BLaER1 (cell line): ENCODE data around the gene TSEN34.
"Not testable (repeated sequence)": the region's sequence is repeated elsewhere in the genome, so short reads cannot be mapped to it uniquely, and the experiment has no call there.

Experiments used
- H3K27ac ChIP-seq: shearing (Covaris generic); formaldehyde crosslinking; 2 replicates; pipeline ENCODE4 v1.8.1; 2022
- H3K27me3 ChIP-seq: shearing (Covaris generic); formaldehyde crosslinking; 2 replicates; pipeline ENCODE4 v1.8.1; 2022
- H3K36me3 ChIP-seq: shearing (Covaris generic); formaldehyde crosslinking; 2 replicates; pipeline ENCODE4 v1.8.1; 2022
- H3K4me1 ChIP-seq: shearing (Covaris generic); formaldehyde crosslinking; 2 replicates; pipeline ENCODE4 v1.8.1; 2022
- H3K4me2 ChIP-seq: shearing (Covaris generic); formaldehyde crosslinking; 2 replicates; pipeline ENCODE4 v1.8.1; 2022
- H3K4me3 ChIP-seq: shearing (Covaris generic); formaldehyde crosslinking; 2 replicates; pipeline ENCODE4 v1.8.1; 2022
- H3K9ac ChIP-seq: shearing (Covaris generic); formaldehyde crosslinking; 2 replicates; pipeline ENCODE4 v1.8.1; 2022
- H3K9me3 ChIP-seq: shearing (Covaris generic); formaldehyde crosslinking; 2 replicates; pipeline ENCODE4 v1.8.1; 2022
- H4K20me1 ChIP-seq: shearing (Covaris generic); formaldehyde crosslinking; 2 replicates; pipeline ENCODE4 v1.8.1; 2022
- Cebpa-rat ChIP-seq: shearing (Covaris generic); IDR thresholded peaks from 2 replicates; pipeline ENCODE4 v1.8.1; 2022

The TSEN34 gene

GRCh38 chr19:54160854-54161253, 30.3 kb upstream of the TSEN34 start:
- no peaks in the 10 kb centered on the region for H3K9me3 ChIP-seq
- peak overlapping the region; percentile 73 for H3K4me3 ChIP-seq
- peak overlapping the region; percentile 87 for H3K9ac ChIP-seq
- peak overlapping the region; percentile 76; the same call in 1 of the 2 replicates for H3K27ac ChIP-seq
- H3K27me3 ChIP-seq, result no peaks in the 10 kb centered on the region
- peaks cover 25% of the 10 kb centered on the region for H3K36me3 ChIP-seq
- peaks cover 55% of the 10 kb centered on the region for H3K4me1 ChIP-seq
- no peak for TF ChIP-seq Cebpa-rat
- H4K20me1 ChIP-seq, result peaks cover 29% of the 10 kb centered on the region
- H3K4me2 ChIP-seq, result peak overlapping the region; percentile 97

- peak overlapping the region; percentile 73 for H3K4me3 ChIP-seq
- peaks cover 11% of the 10 kb centered on the region for H3K36me3 ChIP-seq
- no peak for TF ChIP-seq Cebpa-rat
- no peaks in the 10 kb centered on the region for H3K9me3 ChIP-seq
- H3K27me3 ChIP-seq, result no peaks in the 10 kb centered on the region
- H4K20me1 ChIP-seq, result peaks cover 14% of the 10 kb centered on the region
- H3K4me2 ChIP-seq, result peak overlapping the region; percentile 97
- no peak overlapping the region for H3K9ac ChIP-seq
- H3K27ac ChIP-seq, result no peak overlapping the region
- peaks cover 55% of the 10 kb centered on the region for H3K4me1 ChIP-seq
These were observed 28.8 kb upstream of the TSEN34 start for GRCh38 chr19:54162241-54162805.

DNA sequence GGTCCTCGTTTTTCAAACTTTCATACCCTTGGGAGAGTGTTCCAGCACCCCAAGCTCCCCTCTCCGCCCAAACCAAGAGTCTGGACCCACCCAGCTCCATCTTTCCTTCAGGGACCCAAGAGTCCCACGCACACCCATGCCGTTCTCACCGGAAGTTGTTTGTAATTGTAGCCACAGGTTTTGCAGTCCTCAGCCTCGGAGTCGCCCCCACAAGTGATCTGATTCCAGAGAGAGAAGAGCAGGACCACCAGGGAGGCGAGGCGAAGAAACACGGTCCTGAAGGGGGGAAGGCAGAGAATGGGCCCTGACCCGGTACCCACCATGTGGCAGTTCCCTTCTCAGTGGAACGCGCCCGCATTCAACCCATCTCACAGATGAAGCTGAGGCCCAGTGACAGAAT, 28.2 kb upstream of the TSEN34 start:
- TF ChIP-seq Cebpa-rat, result no peak
- H4K20me1 ChIP-seq, result peaks cover 14% of the 10 kb centered on the region
- H3K27ac ChIP-seq, result no peak overlapping the region
- no peaks in the 10 kb centered on the region for H3K27me3 ChIP-seq
- peaks cover 55% of the 10 kb centered on the region for H3K4me1 ChIP-seq
- H3K4me2 ChIP-seq, result peak overlapping the region; percentile 72
- H3K4me3 ChIP-seq, result peak overlapping the region; percentile 58; the same call in 1 of the 2 replicates
- peaks cover 5% of the 10 kb centered on the region for H3K36me3 ChIP-seq
- H3K9ac ChIP-seq, result no peak overlapping the region
- no peaks in the 10 kb centered on the region for H3K9me3 ChIP-seq

DNA sequence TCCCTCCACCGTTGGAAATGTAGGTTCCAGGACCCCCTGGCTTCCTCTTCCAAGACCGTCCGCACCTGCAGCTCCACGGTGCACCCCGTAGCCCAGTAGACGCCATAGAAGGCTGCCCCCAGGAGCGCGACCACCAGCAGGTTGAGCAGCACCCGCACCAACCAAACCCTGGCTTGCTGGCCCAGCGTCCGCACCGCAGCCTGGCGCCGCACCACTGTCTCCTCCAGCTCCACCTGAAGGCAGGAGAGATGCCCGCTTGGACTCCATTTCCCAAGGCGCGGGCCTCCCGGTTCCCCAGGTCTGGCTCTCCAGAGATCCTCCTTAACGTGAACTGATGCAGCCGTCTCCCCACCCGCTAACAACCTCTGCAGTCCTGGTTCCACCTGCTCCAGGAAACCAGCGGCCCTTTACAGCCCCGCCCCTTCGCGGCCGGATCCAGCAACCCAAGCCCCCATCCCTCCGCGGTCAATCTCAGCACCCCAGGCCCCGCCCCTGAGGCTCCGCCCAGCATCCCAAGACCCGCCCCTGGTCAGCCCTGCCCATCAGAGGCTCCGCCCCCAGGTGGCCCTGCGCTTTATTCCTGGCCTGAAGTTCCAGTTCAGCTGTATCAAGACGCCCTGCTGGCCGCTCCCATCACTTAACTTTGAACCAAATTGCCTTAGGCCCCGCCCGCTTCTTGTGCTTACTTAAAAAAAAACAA, 26.6 kb upstream of the TSEN34 start:
- Histone ChIP-seq H3K9ac (no peak overlapping the region), H3K27ac (no peak overlapping the region)
- TF ChIP-seq Cebpa-rat, result no peak

DNA sequence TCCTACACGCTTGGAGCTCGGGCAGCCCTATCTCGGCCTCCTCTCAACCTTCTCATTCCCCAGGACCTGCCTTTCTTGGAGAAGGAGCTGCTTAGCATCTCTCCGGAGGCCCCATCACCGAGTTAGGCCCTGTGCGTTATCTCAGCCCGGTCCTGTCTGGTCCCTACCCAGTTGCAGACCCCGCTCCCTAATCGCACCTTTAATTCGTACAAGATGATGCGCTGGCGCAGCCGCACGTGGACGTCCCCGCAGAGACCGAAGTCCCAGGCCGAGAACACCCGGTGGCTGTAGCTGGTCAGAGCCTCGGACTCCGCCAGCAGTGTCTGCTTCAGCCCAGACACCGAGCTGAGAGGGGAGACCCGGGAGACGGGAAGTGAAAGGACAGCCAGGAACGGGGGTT, 25.9 kb upstream of the TSEN34 start:
- Histone ChIP-seq H3K36me3 (no peaks in the 10 kb centered on the region), H3K4me2 (no peak overlapping the region), H3K27me3 (no peaks in the 10 kb centered on the region), H3K9me3 (no peaks in the 10 kb centered on the region), H3K4me1 (peaks cover 48% of the 10 kb centered on the region), H3K4me3 (no peak overlapping the region), H3K9ac (no peak overlapping the region), H4K20me1 (peaks cover 14% of the 10 kb centered on the region; the same call in 1 of the 2 replicates), H3K27ac (no peak overlapping the region)
- TF ChIP-seq Cebpa-rat, result no peak

More for the DNA sequence above, 26.6 kb upstream of the TSEN34 start:
- Histone ChIP-seq H3K4me3 (no peak overlapping the region), H3K9me3 (no peaks in the 10 kb centered on the region), H3K4me2 (peak overlapping the region; percentile 46), H3K27me3 (no peaks in the 10 kb centered on the region), H3K36me3 (no peaks in the 10 kb centered on the region), H4K20me1 (peaks cover 14% of the 10 kb centered on the region; the same call in 1 of the 2 replicates), H3K4me1 (peaks cover 49% of the 10 kb centered on the region)

DNA sequence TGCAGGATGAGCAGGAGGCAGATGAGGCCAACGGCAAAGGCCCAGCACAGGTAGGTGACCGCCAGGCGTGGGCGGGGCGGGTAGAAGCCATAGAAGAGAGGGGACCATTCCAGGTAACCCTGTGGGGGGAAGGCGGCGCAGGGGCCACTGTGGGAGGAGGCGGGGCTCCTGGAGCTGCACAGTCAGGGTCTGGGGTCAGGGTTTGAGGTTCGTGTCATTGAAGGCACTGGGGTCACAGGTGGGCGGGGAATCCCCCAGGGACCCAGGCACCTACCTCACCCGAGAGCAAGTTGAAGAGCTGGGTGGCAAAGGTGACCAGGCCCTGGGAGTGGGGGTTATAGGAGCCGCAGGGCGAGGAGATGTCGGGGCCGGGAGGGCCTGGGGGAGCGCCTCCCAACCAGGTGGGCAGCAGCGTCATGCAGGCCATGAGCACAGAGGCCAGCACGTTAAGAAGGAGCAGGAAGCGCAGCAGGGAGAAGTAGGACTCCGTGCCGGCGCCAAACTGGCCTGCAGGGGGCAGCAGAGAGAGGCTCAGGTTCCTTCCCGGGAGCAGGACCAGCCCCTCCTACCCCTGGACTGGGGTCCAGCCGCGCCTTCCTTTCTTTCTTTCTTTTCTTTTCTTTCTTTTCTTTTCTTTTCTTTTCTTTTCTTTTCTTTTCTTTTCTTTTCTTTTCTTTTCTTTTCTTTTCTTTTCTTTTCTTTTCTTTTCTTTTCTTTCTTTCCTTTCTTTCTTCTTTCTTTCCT, 22.8 kb upstream of the TSEN34 start:
- Histone ChIP-seq H3K4me3 (no peak overlapping the region), H4K20me1 (no peaks in the 10 kb centered on the region), H3K9ac (peak overlapping the region; percentile 36; the same call in 1 of the 2 replicates), H3K9me3 (no peaks in the 10 kb centered on the region), H3K4me2 (peak overlapping the region; percentile 74), H3K27ac (peak overlapping the region; percentile 59), H3K27me3 (no peaks in the 10 kb centered on the region), H3K4me1 (peaks cover 30% of the 10 kb centered on the region), H3K36me3 (no peaks in the 10 kb centered on the region)
- no peak for TF ChIP-seq Cebpa-rat

GRCh38 chr19:54169149-54169740, 21.9 kb upstream of the TSEN34 start:
- Histone ChIP-seq H3K4me1 (peaks cover 31% of the 10 kb centered on the region), H3K27me3 (no peaks in the 10 kb centered on the region), H3K9me3 (no peaks in the 10 kb centered on the region), H3K4me2 (no peak overlapping the region), H3K36me3 (no peaks in the 10 kb centered on the region), H3K9ac (no peak overlapping the region), H3K4me3 (no peak overlapping the region), H4K20me1 (no peaks in the 10 kb centered on the region), H3K27ac (no peak overlapping the region)
- no peak for TF ChIP-seq Cebpa-rat

DNA sequence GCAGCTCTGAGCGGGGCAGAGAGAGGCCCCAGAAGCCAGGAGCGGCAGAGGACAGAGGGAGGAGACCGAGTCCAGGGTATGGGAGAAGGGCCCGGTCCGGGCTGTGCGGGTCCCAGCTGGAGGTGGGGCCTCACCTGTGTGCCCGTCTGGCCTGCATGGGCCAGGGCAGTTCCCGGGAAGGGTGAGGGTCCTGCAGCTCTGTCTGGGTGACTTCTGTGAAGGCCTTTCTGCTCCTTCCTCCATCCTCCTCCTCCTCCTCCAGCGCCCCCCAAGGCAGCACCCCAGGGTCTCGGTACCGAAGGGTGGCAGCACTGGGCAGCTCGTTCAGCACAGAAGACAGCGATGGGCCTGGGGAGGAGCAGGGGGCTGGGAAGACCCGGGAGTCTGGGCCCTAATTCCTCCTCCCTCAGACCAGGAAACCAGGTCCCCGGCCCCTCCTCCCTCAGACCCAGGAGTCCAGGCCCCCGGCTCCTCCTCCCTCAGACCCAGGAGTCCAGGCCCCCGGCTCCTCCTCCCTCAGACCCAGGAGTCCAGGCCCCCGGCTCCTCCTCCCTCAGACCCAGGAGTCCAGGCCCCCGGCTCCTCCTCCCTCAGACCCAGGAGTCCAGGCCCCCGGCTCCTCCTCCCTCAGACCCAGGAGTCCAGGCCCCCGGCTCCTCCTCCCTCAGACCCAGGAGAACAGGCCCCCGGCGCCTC, 19.2 kb upstream of the TSEN34 start:
- not testable (repeated sequence) for H3K9ac ChIP-seq, H3K4me3 ChIP-seq, H3K9me3 ChIP-seq, H4K20me1 ChIP-seq, H3K4me2 ChIP-seq, H3K27me3 ChIP-seq
- Histone ChIP-seq H3K36me3 (peaks cover 18% of the 10 kb centered on the region), H3K4me1 (peaks cover 41% of the 10 kb centered on the region), H3K27ac (0 out of 2 replicates have a peak overlapping the region, but pooled peaks have one; percentile 26)

DNA sequence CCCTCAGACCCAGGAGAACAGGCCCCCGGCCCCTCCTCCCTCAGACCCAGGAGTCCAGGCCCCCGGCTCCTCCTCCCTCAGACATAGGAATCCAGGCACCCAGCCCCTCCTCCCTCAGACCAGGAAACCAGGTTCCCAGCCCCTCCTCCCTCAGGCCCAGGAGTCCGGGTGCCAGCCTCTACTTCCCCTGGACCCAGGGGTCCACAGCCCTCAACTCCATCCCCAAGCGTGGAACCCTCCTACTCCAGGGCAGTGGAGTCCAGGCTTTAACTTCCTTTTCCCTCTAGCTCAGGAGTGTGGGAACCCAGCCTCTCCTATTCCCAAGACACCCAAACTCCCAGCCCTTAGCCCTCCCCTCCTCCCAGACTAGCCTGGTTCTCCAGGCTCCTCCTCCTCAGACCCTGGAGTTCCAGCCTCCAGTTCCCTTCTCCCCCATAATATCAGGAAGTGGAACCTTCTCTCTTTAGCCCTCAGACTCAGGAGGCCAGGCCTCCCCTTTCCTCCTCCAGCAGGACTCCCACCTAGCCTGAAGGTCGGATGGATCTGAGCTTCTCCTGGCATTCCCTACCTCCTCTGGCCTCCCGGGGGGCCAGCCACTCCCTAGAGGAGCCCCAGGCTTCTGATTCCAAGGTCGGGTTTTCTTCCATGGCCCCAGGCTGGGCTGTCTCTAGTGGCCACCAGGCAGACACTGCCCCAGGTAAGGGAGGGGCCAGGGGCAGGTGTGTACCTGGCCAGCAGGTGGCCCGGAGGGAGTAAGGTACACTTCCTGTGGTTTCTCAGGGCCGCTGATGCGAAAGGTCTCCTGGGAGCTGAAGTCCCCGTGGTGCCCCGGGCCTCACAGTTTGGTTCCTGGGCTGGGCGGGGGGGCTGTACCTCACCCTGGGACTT, 18.4 kb upstream of the TSEN34 start, which contains the start of gene TMC4:
Gene TMC4 (minus strand): TSS at position 690 of the 888 bp plus-strand sequence. CDS start 43 bp downstream, at position 647.
- no peaks in the 10 kb centered on the region for H4K20me1 ChIP-seq
- H3K27ac ChIP-seq, result peak within 1 kb of the TSS; percentile 46
- TF ChIP-seq Cebpa-rat, result no peak
- H3K9me3 ChIP-seq, result no peaks in the 10 kb centered on the region
- H3K27me3 ChIP-seq, result no peaks in the 10 kb centered on the region
- no peak within 1 kb of the TSS for H3K4me3 ChIP-seq
- H3K4me2 ChIP-seq, result peak within 1 kb of the TSS; percentile 72
- peaks cover 41% of the 10 kb centered on the region for H3K4me1 ChIP-seq
- H3K9ac ChIP-seq, result no peak within 1 kb of the TSS
- peaks cover 25% of the 10 kb centered on the region for H3K36me3 ChIP-seq
